ENCODE measurements around the gene GPR15LG.

DNA sequence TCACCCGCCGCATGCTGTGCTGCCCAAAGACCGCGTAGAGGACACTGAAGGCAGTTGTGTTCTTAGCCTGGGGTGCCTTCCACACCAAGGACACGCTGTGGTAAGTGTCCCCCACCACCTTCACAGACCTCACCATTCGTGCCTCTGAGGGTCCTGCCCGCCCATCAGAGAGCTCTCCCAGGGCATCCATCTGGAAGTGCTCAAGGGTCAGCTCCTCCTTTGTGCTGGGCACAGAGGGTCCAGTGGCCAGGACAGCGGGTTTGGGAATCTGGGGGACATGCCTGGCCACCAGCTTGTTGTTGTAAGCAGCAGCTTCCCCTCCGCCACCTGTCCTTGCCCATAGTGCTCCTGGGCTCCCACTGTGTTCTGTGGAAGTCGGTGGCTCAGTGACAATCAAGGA lies 58.8 kb downstream of the GPR15LG start:
- no peak for TF ChIP-seq CTCF (IDR thresholded peaks at IDR 0.05)
- TF ChIP-seq POLR2A (IDR thresholded peaks at IDR 0.05) = no peak
